Activated naive CD4-positive, alpha-beta T cell (primary cell): Measurements from ENCODE around the gene SLC9B2.

Source experiments
- DNase-seq, 4 experiments: peaks; one replicate each; lab custom pipeline; 2025; lab: John Stamatoyannopoulos, UW

Gene SLC9B2

GRCh38 chr4:103075894-103076746 is 441 bp downstream of the SLC9B2 start:
- peak; percentile 45 to 65 (median 56) for DNase-seq

GRCh38 chr4:103075435-103075893 is 1.1 kb downstream of the SLC9B2 start:
- DNase-seq = no peak

- DNase-seq = no peak
These were observed 1.7 kb downstream of the SLC9B2 start for GRCh38 chr4:103074744-103075434.

- DNase-seq = no peak
These were observed 2.6 kb downstream of the SLC9B2 start for GRCh38 chr4:103073792-103074438.

- no peak for DNase-seq
These were observed 8.6 kb downstream of the SLC9B2 start for GRCh38 chr4:103067841-103068547.

- DNase-seq = no peak
These were observed 16.0 kb downstream of the SLC9B2 start for GRCh38 chr4:103060453-103061148.

GRCh38 chr4:103054030-103054429 is 22.5 kb downstream of the SLC9B2 start:
- no peak for DNase-seq

GRCh38 chr4:103052779-103053178 is 23.8 kb downstream of the SLC9B2 start:
- DNase-seq = no peak

- no peak for DNase-seq
These were observed 24.4 kb downstream of the SLC9B2 start for GRCh38 chr4:103052145-103052544.

GRCh38 chr4:103050736-103051436 is 25.7 kb downstream of the SLC9B2 start:
- DNase-seq = no peak

- peak in 1 of 4 experiments; percentile 4 for DNase-seq
These were observed 29.9 kb downstream of the SLC9B2 start for GRCh38 chr4:103046416-103047290.

- no peak for DNase-seq
These were observed 32.4 kb downstream of the SLC9B2 start for GRCh38 chr4:103044183-103044582.

- no peak for DNase-seq
These were observed 40.4 kb downstream of the SLC9B2 start for GRCh38 chr4:103036169-103036568.

- DNase-seq = no peak
These were observed 44.0 kb downstream of the SLC9B2 start for GRCh38 chr4:103032574-103032973.

GRCh38 chr4:103030791-103031190 is 45.8 kb downstream of the SLC9B2 start:
- no peak for DNase-seq

- no peak for DNase-seq
These were observed 47.3 kb downstream of the SLC9B2 start for GRCh38 chr4:103029300-103029699.

GRCh38 chr4:103026868-103027267 is 49.7 kb downstream of the SLC9B2 start:
- DNase-seq = no peak

- no peak for DNase-seq
These were observed 51.6 kb downstream of the SLC9B2 start for GRCh38 chr4:103024996-103025395.

GRCh38 chr4:103021120-103021519 is 55.4 kb downstream of the SLC9B2 start:
- DNase-seq = no peak
